ENCODE results near the gene ANGEL1.

ANGEL1 gene, protein sequence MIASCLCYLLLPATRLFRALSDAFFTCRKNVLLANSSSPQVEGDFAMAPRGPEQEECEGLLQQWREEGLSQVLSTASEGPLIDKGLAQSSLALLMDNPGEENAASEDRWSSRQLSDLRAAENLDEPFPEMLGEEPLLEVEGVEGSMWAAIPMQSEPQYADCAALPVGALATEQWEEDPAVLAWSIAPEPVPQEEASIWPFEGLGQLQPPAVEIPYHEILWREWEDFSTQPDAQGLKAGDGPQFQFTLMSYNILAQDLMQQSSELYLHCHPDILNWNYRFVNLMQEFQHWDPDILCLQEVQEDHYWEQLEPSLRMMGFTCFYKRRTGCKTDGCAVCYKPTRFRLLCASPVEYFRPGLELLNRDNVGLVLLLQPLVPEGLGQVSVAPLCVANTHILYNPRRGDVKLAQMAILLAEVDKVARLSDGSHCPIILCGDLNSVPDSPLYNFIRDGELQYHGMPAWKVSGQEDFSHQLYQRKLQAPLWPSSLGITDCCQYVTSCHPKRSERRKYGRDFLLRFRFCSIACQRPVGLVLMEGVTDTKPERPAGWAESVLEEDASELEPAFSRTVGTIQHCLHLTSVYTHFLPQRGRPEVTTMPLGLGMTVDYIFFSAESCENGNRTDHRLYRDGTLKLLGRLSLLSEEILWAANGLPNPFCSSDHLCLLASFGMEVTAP

GRCh38 chr14:76812422-76813383 is at the start of gene ANGEL1:
Gene ANGEL1, minus strand, starts transcription at chr14:76812882. Its CDS starts 55 bp downstream, at chr14:76812827.
- DNase-seq: peak; percentile 96

GRCh38 chr14:76861574-76862255 is 49.0 kb upstream of the ANGEL1 start:
- DNase-seq: no peak

DNA sequence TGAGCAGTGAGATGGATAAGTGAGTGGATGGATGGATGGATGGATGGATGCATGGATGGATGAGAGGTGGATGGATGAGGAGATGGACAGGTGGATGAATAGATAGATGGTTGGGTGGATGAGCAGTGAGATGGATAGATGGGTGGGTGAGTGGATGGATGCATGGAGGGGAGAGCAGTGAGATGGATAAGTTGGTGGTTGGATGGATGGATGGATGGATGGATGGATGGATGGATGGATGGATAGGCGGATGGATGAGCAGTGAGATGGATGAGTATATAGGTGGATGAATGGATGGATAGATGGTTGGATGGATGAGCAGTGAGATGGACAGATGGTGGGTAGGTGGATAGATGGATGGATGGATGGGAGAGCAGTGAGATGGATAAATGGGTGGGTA is 44.1 kb upstream of the ANGEL1 start:
- no peak for DNase-seq

DNA sequence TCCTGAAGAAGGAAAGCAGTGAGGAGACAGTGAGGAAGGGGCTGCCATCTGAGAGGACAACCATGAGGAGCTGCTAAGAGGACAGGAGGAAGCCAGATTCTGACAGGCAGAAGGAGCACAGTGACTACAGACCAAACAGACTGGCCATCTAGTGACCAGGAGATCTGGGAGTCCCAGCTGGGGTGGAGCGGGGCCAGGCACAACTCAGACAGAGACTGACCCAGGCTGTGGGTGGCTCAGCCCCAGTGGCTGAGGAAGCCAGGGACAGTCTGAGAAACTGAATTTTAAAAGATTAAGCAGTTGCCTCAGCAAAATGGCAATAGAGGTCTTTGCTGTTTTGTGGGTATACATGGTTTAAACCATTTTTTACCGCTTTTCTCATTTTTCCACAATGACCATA is 42.4 kb upstream of the ANGEL1 start:
- DNase-seq: no peak

- DNase-seq: no peak
Measured at GRCh38 chr14:76848879-76849278, 36.2 kb upstream of the ANGEL1 start.

GRCh38 chr14:76846331-76847047 is 33.8 kb upstream of the ANGEL1 start:
- DNase-seq: no peak

GRCh38 chr14:76844223-76844622 is 31.5 kb upstream of the ANGEL1 start:
- DNase-seq: peak; percentile 69

- DNase-seq: no peak
Measured at GRCh38 chr14:76842414-76842813, 29.7 kb upstream of the ANGEL1 start.

DNA sequence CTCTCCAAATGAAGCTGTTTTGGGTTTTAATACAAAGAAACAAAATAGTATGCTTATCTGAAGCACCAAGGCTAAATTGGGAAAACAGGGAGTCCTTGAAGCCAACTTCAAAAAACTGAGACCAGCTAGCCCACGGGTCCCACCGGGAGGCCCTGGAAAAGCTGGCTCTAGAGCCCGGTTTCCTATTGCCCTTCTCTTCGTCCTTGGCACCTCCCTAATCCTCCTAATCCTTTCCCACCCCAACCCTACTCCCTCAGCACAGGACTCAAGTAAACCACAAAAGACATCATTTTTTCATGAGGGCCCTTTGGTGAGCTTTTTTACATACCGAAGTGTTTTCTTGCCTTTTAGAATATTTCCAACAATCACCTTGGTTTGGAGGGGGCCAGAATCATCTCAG is 24.8 kb upstream of the ANGEL1 start:
- DNase-seq: no peak

DNA sequence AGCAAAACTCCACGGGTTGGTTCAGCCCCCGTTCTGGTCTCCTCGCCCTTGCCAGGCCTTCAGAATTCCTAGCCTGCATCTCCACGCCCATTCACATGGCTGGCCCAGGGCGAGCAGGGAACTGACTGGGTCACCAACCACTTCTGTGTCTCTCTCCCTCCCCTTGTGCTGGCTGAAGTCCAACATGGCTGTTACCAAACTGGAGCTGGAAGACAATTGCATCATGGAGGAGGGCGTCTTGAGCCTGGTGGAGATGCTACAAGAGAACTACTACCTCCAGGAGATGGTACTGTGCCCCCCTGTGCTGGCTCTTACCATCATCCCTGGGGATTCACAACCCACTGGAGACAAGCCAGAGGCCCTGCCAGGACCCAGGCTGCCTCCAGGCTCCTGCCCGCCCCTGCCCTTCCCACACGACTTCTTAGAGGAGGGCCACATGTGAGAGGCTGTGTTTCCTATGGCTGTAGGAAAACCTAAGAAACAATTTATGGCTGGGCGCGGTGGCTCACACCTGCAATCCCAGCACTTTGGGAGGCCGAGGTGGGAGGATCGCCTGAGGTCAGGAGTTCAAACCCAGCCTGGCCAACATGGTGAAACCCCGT is 23.4 kb upstream of the ANGEL1 start:
- DNase-seq: no peak

DNA sequence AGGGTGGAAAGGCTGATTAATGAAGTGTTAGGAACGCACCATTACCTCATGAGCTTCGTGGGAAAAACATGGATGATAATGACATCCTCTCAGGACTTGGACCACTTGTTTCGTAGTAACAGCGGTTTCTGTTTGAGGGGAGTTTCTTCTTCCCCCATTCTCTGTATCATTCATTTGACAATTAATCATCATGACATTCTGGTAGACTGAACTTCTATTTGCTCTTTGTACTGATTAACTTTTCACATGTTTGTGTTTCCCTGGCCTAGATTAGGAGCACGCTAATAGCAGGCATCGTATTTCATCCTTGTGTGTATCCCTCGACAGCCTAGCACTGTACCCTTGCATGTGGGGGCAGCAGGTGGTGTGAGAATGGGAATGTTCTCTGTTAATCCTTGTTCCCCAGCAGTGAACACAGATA is 21.6 kb upstream of the ANGEL1 start:
- no peak for DNase-seq

DNA sequence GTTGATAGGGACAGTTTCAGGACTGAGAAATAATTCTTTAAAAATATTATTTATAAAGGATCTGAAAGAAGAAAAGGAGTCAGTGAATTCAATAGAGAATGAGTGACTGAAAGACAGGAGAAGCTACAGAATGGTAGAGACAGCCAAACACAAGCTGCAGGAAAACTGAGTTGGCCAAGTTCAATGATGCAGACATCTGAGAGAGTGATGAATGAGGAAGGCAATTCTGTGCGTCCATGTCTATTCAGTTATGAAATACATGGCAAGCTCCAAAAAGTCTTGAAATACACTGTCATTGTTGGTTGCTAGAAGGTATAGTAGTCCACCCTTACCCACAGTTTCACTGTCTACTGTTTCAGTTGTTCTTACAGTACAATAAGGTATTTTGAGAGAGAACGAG is 20.3 kb upstream of the ANGEL1 start:
- no peak for DNase-seq

DNA sequence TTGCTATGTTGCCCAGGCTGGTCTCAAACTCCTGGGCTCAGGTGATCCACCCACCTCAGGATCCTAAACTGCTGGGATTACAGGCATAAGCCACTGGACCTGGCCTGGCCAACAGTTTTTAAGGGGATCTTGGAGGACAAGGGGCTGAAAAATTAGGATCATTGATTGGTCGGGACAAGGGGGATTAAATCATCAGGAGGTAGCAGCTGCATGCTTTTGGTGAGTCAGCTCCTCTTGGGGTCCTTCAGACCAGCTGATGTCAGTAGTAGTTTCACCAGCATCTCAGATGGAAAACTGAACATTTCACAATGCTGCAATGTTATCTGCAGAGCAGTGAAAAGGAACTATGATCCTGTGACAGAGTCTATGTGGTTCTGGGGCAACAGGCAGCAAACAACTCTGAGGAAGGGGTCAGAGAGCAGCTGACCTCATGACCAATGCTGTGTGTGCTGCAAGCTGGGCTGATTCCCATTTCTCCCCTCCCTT is 19.9 kb upstream of the ANGEL1 start:
- no peak for DNase-seq

- no peak for DNase-seq
Measured at GRCh38 chr14:76830556-76830955, 17.9 kb upstream of the ANGEL1 start.

GRCh38 chr14:76829650-76830421 is 17.2 kb upstream of the ANGEL1 start:
- DNase-seq: peak; percentile 83

DNA sequence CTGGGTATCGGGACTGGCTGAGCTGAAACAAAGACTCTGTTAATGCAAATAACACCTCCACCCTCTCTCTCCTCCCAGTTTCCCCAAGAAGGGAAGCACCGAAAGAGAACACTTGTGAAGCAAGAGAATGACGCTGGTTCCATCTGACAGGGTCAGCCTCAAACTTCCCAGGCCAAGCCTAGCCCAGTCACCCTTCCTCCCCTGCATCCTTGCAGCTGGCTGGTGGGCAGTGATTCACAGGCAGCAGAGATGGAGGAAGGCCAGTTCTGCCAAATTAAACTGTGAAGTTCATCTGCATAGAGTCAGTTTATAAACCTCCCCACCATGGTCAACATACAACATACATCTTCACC is 16.3 kb upstream of the ANGEL1 start:
- no peak for DNase-seq

DNA sequence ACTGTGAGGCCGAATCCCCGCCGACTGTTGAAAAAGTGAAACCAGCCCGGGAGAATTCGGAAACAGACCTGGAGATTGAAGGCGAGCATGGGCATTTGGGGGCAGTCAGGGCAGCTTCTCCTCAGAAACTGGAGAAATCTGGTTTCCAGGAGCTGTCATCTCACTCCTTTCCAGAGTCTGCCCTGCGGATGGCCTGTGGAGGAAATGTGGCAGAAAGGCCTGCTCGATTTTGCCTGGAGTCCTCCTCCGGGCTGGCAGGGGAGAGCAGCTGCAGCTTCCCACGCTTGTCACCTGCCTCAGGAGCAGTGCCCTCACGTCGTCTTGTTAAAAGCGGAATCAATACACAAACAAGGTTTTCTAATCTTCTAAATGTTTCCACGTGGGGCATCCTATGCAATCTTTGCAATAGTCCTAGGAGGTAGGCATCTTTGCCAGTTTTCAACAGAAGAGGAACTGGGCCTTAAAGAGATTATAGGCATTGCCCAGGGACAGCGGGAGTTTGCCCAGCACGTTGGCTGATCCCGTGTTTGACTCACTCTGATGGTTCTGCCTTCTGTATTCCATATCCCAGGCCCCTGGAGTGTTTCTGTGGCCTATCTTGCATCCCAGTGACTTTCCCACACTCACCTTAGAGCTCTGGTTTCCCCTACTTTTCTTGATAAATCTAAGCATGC is 15.8 kb upstream of the ANGEL1 start:
- no peak for DNase-seq

DNA sequence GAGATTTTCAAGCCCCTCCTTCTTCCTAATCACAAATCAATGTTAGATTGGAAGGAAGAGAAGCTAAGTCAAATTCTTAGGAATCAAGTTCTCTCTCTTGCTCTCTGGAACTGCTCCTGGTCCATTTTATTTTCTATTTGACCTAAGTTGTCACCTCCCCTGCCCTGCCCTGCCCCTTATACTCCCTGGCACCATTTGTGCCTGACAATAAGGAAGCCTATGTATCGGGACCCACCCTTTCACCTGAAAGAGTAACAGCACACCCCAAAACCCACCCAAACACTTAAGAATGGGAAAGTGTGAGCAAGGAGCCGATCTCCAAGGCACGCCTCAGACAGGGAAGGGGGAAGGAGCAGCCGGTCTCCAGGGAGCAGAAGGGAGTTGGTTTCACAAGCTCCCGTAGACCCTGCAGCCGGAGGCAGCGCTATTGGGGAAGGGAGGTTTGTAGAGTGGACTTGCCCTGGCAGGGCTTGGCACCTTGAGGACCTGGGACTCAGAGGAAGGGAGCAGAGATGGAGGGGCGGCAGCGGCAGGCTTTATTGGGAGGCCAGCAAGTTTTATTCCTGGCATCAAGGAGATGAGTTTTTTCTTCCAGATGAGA is 15.1 kb upstream of the ANGEL1 start:
- no peak for DNase-seq

DNA sequence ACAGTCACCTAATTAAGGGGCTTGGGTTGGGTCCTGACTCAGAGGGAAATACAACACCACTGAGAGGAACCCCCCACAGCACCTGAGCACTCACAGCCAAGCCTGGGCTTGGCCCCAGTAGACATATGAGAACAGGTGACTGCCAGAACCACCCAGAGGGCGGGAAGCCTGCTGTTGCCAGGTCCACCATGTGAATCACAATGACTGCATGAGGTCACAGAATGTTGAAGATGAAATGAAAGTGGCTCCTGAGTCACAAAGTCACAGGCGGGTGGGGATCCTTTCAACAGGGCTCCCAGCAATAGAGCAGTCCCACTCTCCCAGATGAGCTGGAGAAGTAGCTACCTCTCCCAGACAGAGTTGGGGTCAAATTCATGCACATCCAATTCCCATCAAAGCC is 13.4 kb upstream of the ANGEL1 start, which contains the start of gene LRRC74A:
TSS of gene LRRC74A (plus strand) at position 287 of the 400 bp plus-strand sequence. CDS start 290 bp downstream, outside the sequence.
- DNase-seq: no peak

Data from islet precursor cell (in vitro differentiated cells).